ENCODE data around the gene SMARCE1.

DNA sequence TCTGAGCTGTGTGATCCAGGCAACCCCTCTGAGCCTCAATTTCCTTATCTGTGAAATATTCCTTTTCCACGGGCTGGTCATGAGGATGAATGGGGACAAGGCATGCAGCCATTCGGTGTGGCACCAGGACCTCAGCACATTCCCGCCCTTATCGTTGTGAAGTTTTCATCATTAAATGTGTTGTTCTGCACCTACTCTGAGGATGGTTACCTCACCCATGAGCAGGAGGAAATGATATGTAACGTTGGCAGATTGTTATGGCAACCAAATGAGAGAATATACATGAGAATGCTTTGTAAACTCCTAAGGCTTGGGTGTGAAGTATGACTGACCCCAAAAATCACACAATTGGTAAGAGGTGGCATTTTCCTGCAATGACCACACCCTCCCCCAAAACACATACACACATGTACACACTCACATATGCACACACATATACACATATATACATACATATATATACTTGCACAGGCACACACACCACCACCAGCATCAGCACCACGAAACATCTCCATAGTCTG lies 39.5 kb downstream of the SMARCE1 start:
- TF ChIP-seq CTCF (IDR thresholded peaks at IDR 0.05; ENCODE audit: low read depth, low read length, poor library complexity, severe bottlenecking) (no peak), EZH2phosphoT487 (IDR thresholded peaks at IDR 0.05; ENCODE audit: borderline replicate concordance, low read length) (no peak)

Measured in DOHH2 (cell line).